ENCODE data around the gene GHITM.

The GHITM gene

GRCh38 chr10:84200537-84201243 lies 61.4 kb downstream of the GHITM start:
- ATAC-seq (no peak), DNase-seq (no peak)

- no peak for ATAC-seq
These were observed 61.9 kb downstream of the GHITM start for GRCh38 chr10:84201244-84201606.

GRCh38 chr10:84201682-84202081 lies 62.4 kb downstream of the GHITM start:
- ATAC-seq (no peak), DNase-seq (no peak)

More at GRCh38 chr10:84201244-84201606, 61.9 kb downstream of the GHITM start:
- DNase-seq, result no peak

- no peak for ATAC-seq
- no peak for DNase-seq
These were observed 63.0 kb downstream of the GHITM start for GRCh38 chr10:84202349-84202748.
